DND-41 (cell line): ENCODE data around the gene ATF6B.
"Not testable (repeated sequence)": the region's sequence is repeated elsewhere in the genome, so short reads cannot be mapped to it uniquely, and the experiment has no call there.

ENCODE experiments used
- ATAC-seq: fragments of 200-7000 bp; cut with Tn5 transposase; 3 replicates; pipeline ENCODE4 v1.9.1; 2021; ENCODE audit warnings: low read depth; ENCODE audit not compliant: insufficient read depth
- DNase-seq: peaks from one replicate; pipeline ENCODE4 v3.0.0-alpha.2; 2020
- H2AFZ ChIP-seq: 2 replicates; pipeline ENCODE4 v1.6.0; 2012; ENCODE audit warnings: low read depth, low read length
- H3K27ac ChIP-seq: 2 replicates; pipeline ENCODE4 v1.5.1; 2012; ENCODE audit warnings: low read length, inconsistent platforms
- H3K27me3 ChIP-seq: fragments of 200-600 bp; sonication (generic); 2 replicates; pipeline ENCODE4 v1.6.0; 2012; ENCODE audit warnings: low read length, mild to moderate bottlenecking, inconsistent platforms; ENCODE audit not compliant: insufficient read depth, poor library complexity
- H3K36me3 ChIP-seq: 2 replicates; pipeline ENCODE4 v1.5.1; 2012; ENCODE audit warnings: low read length, inconsistent platforms; ENCODE audit not compliant: insufficient read depth
- H3K4me1 ChIP-seq: 2 replicates; pipeline ENCODE4 v1.5.1; 2012; ENCODE audit warnings: mild to moderate bottlenecking, low read length; ENCODE audit not compliant: insufficient read depth
- H3K4me2 ChIP-seq: 2 replicates; pipeline ENCODE4 v1.6.0; 2012; ENCODE audit warnings: mild to moderate bottlenecking, moderate library complexity, low read length, inconsistent platforms; ENCODE audit not compliant: insufficient read depth
- H3K4me3 ChIP-seq, 2 experiments: fragments of 200-600 bp in 1 of 2; shearing (Covaris generic) in 1 of 2; 2 replicates each; pipeline ENCODE4 v1.5.1; 2012 to 2016; ENCODE audit warnings: inconsistent platforms in 2 of 2, low read length in 2 of 2, mild to moderate bottlenecking in 2 of 2, low read depth in 1 of 2, moderate library complexity in 1 of 2
- H3K79me2 ChIP-seq: 2 replicates; pipeline ENCODE4 v1.6.0; 2012; ENCODE audit warnings: low read length, inconsistent platforms; ENCODE audit not compliant: insufficient read depth
- H3K9ac ChIP-seq: 2 replicates; pipeline ENCODE4 v1.6.0; 2012; ENCODE audit warnings: low read depth, mild to moderate bottlenecking, inconsistent platforms, low read length, moderate library complexity
- H3K9me3 ChIP-seq: 2 replicates; pipeline ENCODE4 v1.5.1; 2012; ENCODE audit warnings: low read length, moderate library complexity, mild to moderate bottlenecking, inconsistent platforms; ENCODE audit not compliant: insufficient read depth, severe bottlenecking
- H4K20me1 ChIP-seq: 2 replicates; pipeline ENCODE4 v1.6.0; 2012; ENCODE audit warnings: low read length; ENCODE audit not compliant: insufficient read depth
- EZH2 ChIP-seq: IDR thresholded peaks from 3 replicates; pipeline ENCODE4 v1.6.1; 2012; ENCODE audit warnings: borderline replicate concordance, low read depth, mild to moderate bottlenecking, moderate library complexity, low read length, inconsistent platforms; ENCODE audit not compliant: severe bottlenecking
- TF ChIP-seq, protein P1 (sequence below): IDR thresholded peaks from 2 replicates; pipeline ENCODE4 v1.5.1; 2012; ENCODE audit warnings: borderline replicate concordance, low read length, moderate library complexity, mild to moderate bottlenecking; ENCODE audit not compliant: poor library complexity, severe bottlenecking; ENCODE audit errors: extremely low read depth

The ATF6B gene

DNA sequence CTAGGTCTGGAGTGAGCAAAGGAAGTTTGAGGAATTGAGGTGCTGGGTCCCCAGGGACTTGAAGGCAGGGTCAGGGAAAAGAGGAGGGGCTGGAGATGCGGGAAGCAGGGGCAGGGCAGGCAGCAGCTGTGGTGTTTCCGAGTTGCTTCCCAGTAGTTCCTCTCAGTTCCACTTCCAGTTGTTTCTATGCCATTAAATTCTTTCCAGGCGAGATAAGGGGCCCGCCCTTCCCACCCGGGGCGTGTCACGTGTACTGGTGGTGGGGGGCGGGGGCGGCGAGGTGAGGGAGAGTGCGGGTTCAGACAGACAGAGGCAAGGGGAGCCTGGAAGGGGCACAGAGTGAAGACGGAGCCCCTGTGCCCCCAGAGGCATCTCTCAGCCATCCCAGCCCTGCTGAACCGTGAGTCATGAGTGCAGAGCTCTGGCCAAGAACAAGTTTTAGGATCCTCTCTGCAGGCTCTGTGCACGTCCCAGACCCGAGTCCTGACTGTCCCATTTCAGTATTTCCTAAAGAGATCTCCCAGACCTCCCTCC is 19.9 kb downstream of the ATF6B start:
- ATAC-seq (no peak), DNase-seq (no peak)
- H3K27ac ChIP-seq, result no peak overlapping the region
- H3K9ac ChIP-seq, result no peak overlapping the region
- no peak overlapping the region for H2AFZ ChIP-seq
- H3K4me1 ChIP-seq, result no peaks in the 10 kb centered on the region
- H3K79me2 ChIP-seq, result no peaks in the 10 kb centered on the region
- H3K27me3 ChIP-seq, result no peaks in the 10 kb centered on the region
- H3K36me3 ChIP-seq, result no peaks in the 10 kb centered on the region
- no peak overlapping the region for H3K4me2 ChIP-seq
- peaks cover 3% of the 10 kb centered on the region; the same call in 1 of the 2 replicates for H4K20me1 ChIP-seq
- H3K9me3 ChIP-seq, result no peaks in the 10 kb centered on the region
- no peak for TF ChIP-seq EZH2
- TF ChIP-seq, protein P1, sequence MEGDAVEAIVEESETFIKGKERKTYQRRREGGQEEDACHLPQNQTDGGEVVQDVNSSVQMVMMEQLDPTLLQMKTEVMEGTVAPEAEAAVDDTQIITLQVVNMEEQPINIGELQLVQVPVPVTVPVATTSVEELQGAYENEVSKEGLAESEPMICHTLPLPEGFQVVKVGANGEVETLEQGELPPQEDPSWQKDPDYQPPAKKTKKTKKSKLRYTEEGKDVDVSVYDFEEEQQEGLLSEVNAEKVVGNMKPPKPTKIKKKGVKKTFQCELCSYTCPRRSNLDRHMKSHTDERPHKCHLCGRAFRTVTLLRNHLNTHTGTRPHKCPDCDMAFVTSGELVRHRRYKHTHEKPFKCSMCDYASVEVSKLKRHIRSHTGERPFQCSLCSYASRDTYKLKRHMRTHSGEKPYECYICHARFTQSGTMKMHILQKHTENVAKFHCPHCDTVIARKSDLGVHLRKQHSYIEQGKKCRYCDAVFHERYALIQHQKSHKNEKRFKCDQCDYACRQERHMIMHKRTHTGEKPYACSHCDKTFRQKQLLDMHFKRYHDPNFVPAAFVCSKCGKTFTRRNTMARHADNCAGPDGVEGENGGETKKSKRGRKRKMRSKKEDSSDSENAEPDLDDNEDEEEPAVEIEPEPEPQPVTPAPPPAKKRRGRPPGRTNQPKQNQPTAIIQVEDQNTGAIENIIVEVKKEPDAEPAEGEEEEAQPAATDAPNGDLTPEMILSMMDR, result no peak
- no peak overlapping the region for H3K4me3 ChIP-seq

DNA sequence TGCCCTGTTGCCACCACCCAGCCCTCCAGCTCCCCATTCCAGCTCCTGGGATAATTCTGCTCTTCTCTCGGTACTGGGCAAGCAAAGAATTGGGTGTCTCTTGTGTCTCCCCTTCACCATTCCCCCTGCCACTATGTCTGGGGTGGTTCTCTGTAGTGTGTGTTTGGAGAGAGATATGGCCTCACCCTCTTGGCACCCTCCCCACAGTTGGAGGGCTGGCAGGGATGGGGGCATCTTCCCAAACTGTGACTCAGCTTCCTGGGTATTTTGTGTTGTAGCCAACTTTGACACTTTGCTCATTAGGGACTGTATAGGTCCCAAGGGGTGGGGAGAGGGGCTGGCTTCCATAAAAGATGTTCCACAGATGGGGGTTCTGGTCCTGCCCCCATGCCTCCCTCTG is 20.6 kb downstream of the ATF6B start:
- H3K36me3 ChIP-seq, result no peaks in the 10 kb centered on the region
- no peak overlapping the region for H3K4me2 ChIP-seq
- H3K4me1 ChIP-seq, result no peaks in the 10 kb centered on the region
- H3K9ac ChIP-seq, result no peak overlapping the region
- peaks cover 3% of the 10 kb centered on the region; the same call in 1 of the 2 replicates for H4K20me1 ChIP-seq
- H3K27ac ChIP-seq, result no peak overlapping the region
- H2AFZ ChIP-seq, result no peak overlapping the region
- H3K4me3 ChIP-seq, result no peak overlapping the region
- no peaks in the 10 kb centered on the region for H3K27me3 ChIP-seq
- no peaks in the 10 kb centered on the region for H3K9me3 ChIP-seq
- H3K79me2 ChIP-seq, result no peaks in the 10 kb centered on the region
- TF ChIP-seq, protein P1, result no peak
- TF ChIP-seq EZH2, result no peak
- no peak for ATAC-seq
- DNase-seq, result no peak

DNA sequence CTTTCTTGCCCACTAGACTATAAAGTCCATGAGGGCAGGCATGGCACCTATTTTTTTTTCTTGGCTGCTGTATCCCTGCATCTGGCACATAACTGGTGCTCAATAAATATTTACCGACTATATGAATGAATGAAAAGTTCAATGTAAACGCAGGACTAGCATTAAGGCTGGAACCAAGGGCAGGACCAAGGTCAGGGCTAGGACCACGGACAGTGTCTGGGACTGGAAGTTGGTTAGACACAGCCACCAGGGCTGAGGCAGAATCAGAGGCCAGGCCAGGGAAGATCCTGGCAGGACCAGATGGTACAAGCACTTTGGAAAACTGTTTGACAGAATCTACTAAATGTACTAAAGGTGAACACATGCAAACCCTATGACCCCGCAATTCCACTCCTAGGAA is 22.6 kb downstream of the ATF6B start:
- Histone ChIP-seq H3K4me1 (no peaks in the 10 kb centered on the region), H3K27ac (no peak overlapping the region), H3K9me3 (no peaks in the 10 kb centered on the region), H2AFZ (no peak overlapping the region), H3K4me3 (no peak overlapping the region), H3K27me3 (no peaks in the 10 kb centered on the region), H4K20me1 (peaks cover 3% of the 10 kb centered on the region; the same call in 1 of the 2 replicates), H3K79me2 (no peaks in the 10 kb centered on the region), H3K4me2 (no peak overlapping the region), H3K36me3 (no peaks in the 10 kb centered on the region), H3K9ac (no peak overlapping the region)
- DNase-seq (peak; percentile 35), ATAC-seq (0 out of 3 replicates have a peak, but pooled peaks have one; percentile 47)
- no peak for TF ChIP-seq EZH2
- TF ChIP-seq, protein P1, result no peak

DNA sequence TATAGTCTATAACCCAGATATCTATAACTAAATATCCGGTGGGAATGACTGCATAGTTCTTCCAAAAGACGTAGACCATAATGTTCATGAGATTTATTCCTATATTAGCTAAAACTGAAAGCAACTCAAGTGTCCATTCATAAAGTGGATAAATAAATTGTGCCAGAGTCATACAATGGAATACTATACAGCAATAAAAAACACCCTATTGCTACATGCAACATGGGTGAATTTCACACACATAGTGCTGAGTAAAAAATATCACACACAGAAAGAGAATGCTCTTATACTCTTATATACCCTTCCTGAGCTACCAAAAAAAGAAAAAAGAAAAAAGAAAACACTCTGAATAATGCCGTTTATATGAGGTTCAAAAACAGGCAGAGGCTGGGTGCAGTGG is 25.8 kb downstream of the ATF6B start:
- TF ChIP-seq EZH2, result no peak
- TF ChIP-seq, protein P1, result no peak

DNA sequence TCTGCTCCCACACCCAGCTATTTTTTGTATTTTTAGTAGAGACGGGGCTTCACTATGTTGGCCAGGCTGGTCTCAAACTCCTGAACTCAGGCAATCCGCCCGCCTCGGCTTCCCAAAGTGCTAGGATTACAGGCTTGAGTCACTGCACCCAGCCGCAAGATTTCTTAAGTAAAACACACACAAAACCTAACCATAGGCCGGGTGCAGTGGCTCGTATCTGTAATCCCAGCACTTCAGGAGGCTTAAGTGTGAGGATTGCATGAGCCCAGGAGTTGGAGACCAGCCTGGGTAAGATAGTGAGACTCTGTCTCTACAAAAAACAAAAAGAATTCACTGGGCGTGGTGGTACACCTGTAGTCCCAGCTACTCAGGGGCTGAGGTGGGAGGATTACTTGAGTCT is 27.8 kb downstream of the ATF6B start:
- DNase-seq, H3K27me3 ChIP-seq, H3K4me1 ChIP-seq, H4K20me1 ChIP-seq, ATAC-seq, H3K9ac ChIP-seq, H3K4me3 ChIP-seq, H3K27ac ChIP-seq, H3K79me2 ChIP-seq, H3K9me3 ChIP-seq, H2AFZ ChIP-seq, H3K36me3 ChIP-seq, H3K4me2 ChIP-seq: not testable (repeated sequence)

More for the DNA sequence above, 25.8 kb downstream of the ATF6B start:
- H3K4me2 ChIP-seq, result no peak overlapping the region
- H3K36me3 ChIP-seq, result no peaks in the 10 kb centered on the region
- no peaks in the 10 kb centered on the region for H4K20me1 ChIP-seq
- no peak overlapping the region for H2AFZ ChIP-seq
- no peak overlapping the region for H3K4me3 ChIP-seq
- DNase-seq, result no peak
- no peaks in the 10 kb centered on the region for H3K9me3 ChIP-seq
- H3K27me3 ChIP-seq, result peaks cover 5% of the 10 kb centered on the region
- no peaks in the 10 kb centered on the region for H3K4me1 ChIP-seq
- H3K79me2 ChIP-seq, result no peaks in the 10 kb centered on the region
- ATAC-seq, result no peak
- no peak overlapping the region for H3K27ac ChIP-seq
- H3K9ac ChIP-seq, result no peak overlapping the region
